Sigmoid colon (tissue), 4 donors: ENCODE results near the gene GDF10.

Experiments used
- EP300 ChIP-seq, 4 donors: sonication (generic); formaldehyde crosslinking; IDR thresholded peaks; one replicate each; pipeline ENCODE4 v1.6.1; 2017; ENCODE audit warnings: antibody characterized with exemption in 4 of 4
- POLR2A ChIP-seq, 2 donors: fragments of 450-650 bp; IDR thresholded peaks; one replicate each; pipeline ENCODE4 v1.6.1; 2016; ENCODE audit warnings: antibody characterized with exemption in 2 of 2, mild to moderate bottlenecking in 2 of 2, moderate library complexity in 2 of 2
- POLR2AphosphoS5 ChIP-seq, 4 donors: sonication (generic); formaldehyde crosslinking; IDR thresholded peaks; one replicate each; pipeline ENCODE4 v1.6.1; 2017; ENCODE audit warnings: antibody characterized with exemption in 4 of 4
- TF ChIP-seq, protein P1 (sequence below), 4 experiments: fragments of 450-650 bp in 3 of 4; fragments of 200-600 bp in 1 of 4; IDR thresholded peaks; one replicate each; pipeline ENCODE4 v1.5.1; 2016 to 2019; ENCODE audit warnings: antibody characterized with exemption in 4 of 4, mild to moderate bottlenecking in 3 of 4, moderate library complexity in 2 of 4

DNA sequence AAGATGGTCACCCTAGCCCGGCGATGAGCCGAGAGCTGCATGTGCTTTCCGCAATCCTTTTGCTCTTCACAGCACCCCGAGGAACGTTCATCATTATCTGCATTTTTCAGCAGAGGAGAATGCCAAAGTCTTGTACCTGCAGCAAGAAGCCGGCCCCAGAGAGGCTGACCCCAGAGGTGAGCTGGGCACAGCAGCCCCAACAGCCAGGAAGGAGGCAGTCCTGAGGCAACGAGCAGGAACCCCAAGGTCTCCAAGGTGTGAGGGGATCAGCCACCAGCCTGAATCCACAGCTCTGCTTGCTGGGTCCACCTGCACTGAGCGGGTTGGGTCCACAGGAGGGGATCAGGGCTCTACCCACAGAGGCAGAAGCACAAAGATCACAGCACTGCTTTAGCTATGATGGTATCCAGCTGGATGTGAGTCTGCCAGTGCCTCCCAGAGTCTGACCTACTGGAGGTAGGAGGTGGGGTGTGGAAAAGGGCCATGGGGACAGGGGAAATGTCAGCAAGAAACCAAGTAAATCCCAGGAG is 16.8 kb upstream of the GDF10 start:
- TF ChIP-seq, protein P1, sequence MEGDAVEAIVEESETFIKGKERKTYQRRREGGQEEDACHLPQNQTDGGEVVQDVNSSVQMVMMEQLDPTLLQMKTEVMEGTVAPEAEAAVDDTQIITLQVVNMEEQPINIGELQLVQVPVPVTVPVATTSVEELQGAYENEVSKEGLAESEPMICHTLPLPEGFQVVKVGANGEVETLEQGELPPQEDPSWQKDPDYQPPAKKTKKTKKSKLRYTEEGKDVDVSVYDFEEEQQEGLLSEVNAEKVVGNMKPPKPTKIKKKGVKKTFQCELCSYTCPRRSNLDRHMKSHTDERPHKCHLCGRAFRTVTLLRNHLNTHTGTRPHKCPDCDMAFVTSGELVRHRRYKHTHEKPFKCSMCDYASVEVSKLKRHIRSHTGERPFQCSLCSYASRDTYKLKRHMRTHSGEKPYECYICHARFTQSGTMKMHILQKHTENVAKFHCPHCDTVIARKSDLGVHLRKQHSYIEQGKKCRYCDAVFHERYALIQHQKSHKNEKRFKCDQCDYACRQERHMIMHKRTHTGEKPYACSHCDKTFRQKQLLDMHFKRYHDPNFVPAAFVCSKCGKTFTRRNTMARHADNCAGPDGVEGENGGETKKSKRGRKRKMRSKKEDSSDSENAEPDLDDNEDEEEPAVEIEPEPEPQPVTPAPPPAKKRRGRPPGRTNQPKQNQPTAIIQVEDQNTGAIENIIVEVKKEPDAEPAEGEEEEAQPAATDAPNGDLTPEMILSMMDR (IDR thresholded peaks at IDR 0.05), result no peak
- TF ChIP-seq POLR2AphosphoS5 (IDR thresholded peaks at IDR 0.05) (no peak), POLR2A (IDR thresholded peaks at IDR 0.05) (no peak), EP300 (IDR thresholded peaks at IDR 0.05) (no peak)
